Prostate gland (tissue), 2 donors: ENCODE results near the gene ACOX3. TPM values are rescaled to one million over a fixed set of nuclear protein-coding genes. Genes with fewer than 3 reads are reported as not detected.
A peak's percentile ranks its signal among the peaks of the same experiment; 100 is the strongest.

Experiments
- DNase-seq: peaks from one replicate; pipeline ENCODE4 v3.0.0-alpha.2; 2019; ENCODE audit warnings: low spot score
- H3K27ac ChIP-seq, 2 donors: fragments of 200-600 bp; sonication (generic); 2 replicates each; pipeline ENCODE4 v1.5.1; 2017 to 2019
- H3K27me3 ChIP-seq: fragments of 200-600 bp; sonication (generic); replicated peaks from 2 replicates; pipeline ENCODE4 v1.5.1; 2019; ENCODE audit not compliant: insufficient read depth
- H3K36me3 ChIP-seq, 2 donors: fragments of 200-600 bp; sonication (generic); 1 replicate in 1 of 2; 2 replicates in 1 of 2; pipeline versions ENCODE4 v1.5.1 to v1.8.1; 2017 to 2019
- H3K4me1 ChIP-seq: fragments of 200-600 bp; sonication (generic); replicated peaks from 2 replicates; pipeline ENCODE4 v1.5.1; 2019
- H3K4me3 ChIP-seq, 2 donors: fragments of 200-600 bp; sonication (generic); 2 replicates each; pipeline ENCODE4 v1.5.1; 2017 to 2019
- H3K9me3 ChIP-seq: fragments of 200-600 bp; sonication (generic); 2 replicates; pipeline ENCODE4 v1.5.1; 2017
- POLR2A ChIP-seq: fragments of 450-650 bp; IDR thresholded peaks from one replicate; pipeline ENCODE4 v1.6.1; 2016; ENCODE audit warnings: antibody characterized with exemption, mild to moderate bottlenecking
- POLR2AphosphoS5 ChIP-seq: sonication (generic); formaldehyde crosslinking; IDR thresholded peaks from one replicate; pipeline ENCODE4 v1.6.1; 2017; ENCODE audit warnings: antibody characterized with exemption
- WGBS: methylation state at CpG from one replicate; pipeline ENCODE4 v1.1.5; 2018; 5-methylcytosine and 5-hydroxymethylcytosine counted together
- intact Hi-C: fragments of 100-400 bp; cut with DNase I; formaldehyde crosslinking; loops from one replicate; pipeline ENCODE4 v1.14.2; 2022
- total RNA-seq, 2 donors: library from RNA; depleted of rRNA; stranded (reverse); fragments of >200 nt; gene quantifications; one replicate each; pipeline ENCODE4 v1.1.0, GENCODE V29; 2016
- TF ChIP-seq, protein P1 (sequence below), 4 experiments: fragments of 200-600 bp in 2 of 4; fragments of 450-650 bp in 2 of 4; sonication (generic) in 2 of 4; IDR thresholded peaks; 1 replicate in 3 of 4; 2 replicates in 1 of 4; pipeline ENCODE4 v1.5.1; 2016 to 2019; ENCODE audit warnings: antibody characterized with exemption in 4 of 4, mild to moderate bottlenecking in 2 of 4, moderate library complexity in 2 of 4

ACOX3 gene
- total RNA-seq, 2 donors from 2014 or later, result 65.7 to 75.4 TPM

DNA sequence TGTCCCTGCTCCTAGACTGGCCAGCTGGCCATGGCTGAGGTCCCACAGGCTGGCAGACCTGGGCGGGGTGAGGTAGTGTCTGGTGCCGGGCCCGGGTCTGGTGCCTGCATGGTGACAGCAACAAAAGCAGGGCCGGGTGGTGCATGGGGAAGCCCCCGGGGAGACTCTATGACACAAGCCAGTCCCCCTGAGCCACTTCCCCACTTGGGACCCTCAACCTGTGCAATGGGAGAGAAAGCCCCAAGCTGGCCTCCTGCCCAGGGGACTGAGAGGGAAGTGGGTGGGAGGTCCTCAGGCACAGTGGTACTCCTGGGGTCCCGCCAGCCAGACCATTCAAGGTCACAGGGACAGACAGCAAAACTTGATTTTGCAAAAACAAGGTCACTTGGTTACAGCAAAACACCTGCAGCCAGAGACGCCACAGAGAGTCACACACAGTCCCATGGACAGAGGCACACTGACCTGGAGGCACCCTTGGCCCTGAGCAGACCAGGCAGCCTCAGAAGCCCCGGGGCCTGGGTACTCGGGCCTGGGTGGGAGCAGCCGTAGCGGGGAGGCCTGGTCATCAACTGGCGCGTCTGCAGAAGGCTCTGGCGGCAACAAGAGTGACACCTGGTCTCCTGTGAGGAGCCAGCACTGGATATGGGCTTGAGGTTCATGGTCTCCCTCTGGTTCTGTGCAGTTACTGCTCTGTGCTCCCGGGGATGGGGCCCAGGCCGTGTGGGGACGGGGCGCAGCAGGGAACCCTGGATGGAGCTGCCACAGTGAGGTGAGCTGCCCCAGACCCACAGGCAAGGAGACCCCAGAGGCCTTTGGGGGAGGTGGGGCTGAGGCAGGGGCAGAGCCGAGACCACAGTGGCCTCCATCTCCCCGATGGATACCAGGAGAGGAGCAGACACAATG, 110.4 kb downstream of the ACOX3 start:
- Histone ChIP-seq H3K27me3 (no peaks in the 10 kb centered on the region), H3K4me1 (peaks cover 6% of the 10 kb centered on the region), H3K9me3 (no peaks in the 10 kb centered on the region), H3K4me3 (no peak overlapping the region), H3K36me3 (no peaks in the 10 kb centered on the region), H3K27ac (peak overlapping the region in 1 of 2 donors; percentile 5)
- DNase-seq, result no peak
- WGBS, result 91% methylated on average over 19 of the region's 20 CpGs
- intact Hi-C loops, result no loop called here
- TF ChIP-seq POLR2A (no peak), POLR2AphosphoS5 (no peak)
- TF ChIP-seq, protein P1, sequence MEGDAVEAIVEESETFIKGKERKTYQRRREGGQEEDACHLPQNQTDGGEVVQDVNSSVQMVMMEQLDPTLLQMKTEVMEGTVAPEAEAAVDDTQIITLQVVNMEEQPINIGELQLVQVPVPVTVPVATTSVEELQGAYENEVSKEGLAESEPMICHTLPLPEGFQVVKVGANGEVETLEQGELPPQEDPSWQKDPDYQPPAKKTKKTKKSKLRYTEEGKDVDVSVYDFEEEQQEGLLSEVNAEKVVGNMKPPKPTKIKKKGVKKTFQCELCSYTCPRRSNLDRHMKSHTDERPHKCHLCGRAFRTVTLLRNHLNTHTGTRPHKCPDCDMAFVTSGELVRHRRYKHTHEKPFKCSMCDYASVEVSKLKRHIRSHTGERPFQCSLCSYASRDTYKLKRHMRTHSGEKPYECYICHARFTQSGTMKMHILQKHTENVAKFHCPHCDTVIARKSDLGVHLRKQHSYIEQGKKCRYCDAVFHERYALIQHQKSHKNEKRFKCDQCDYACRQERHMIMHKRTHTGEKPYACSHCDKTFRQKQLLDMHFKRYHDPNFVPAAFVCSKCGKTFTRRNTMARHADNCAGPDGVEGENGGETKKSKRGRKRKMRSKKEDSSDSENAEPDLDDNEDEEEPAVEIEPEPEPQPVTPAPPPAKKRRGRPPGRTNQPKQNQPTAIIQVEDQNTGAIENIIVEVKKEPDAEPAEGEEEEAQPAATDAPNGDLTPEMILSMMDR (IDR thresholded peaks at IDR 0.05), result no peak

DNA sequence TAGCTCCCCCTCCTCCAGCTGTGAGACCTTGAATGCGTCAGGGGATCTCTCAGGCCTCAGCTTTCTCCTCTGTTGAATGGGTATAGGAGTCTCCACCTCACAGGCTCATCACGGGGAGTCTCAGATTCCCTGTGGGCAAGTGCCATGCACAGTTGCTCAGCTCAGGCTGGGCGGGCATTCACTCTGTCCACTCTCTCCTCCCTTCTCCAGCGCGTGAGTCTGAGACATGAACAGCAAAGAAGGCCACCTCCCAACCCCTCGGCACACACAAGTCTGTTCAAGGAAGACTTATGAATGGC, 111.0 kb downstream of the ACOX3 start:
- H3K9me3 ChIP-seq, result no peaks in the 10 kb centered on the region
- no peaks in the 10 kb centered on the region for H3K27me3 ChIP-seq
- WGBS, result 82% methylated on average over 6 of the region's 6 CpGs
- intact Hi-C loops, result no loop called here
- no peak for DNase-seq
- H3K4me1 ChIP-seq, result peaks cover 6% of the 10 kb centered on the region
- H3K36me3 ChIP-seq, result no peaks in the 10 kb centered on the region
- H3K27ac ChIP-seq, result no peak overlapping the region
- H3K4me3 ChIP-seq, result no peak overlapping the region
- TF ChIP-seq, protein P1 (IDR thresholded peaks at IDR 0.05), result no peak
- TF ChIP-seq POLR2AphosphoS5 (no peak), POLR2A (no peak)

DNA sequence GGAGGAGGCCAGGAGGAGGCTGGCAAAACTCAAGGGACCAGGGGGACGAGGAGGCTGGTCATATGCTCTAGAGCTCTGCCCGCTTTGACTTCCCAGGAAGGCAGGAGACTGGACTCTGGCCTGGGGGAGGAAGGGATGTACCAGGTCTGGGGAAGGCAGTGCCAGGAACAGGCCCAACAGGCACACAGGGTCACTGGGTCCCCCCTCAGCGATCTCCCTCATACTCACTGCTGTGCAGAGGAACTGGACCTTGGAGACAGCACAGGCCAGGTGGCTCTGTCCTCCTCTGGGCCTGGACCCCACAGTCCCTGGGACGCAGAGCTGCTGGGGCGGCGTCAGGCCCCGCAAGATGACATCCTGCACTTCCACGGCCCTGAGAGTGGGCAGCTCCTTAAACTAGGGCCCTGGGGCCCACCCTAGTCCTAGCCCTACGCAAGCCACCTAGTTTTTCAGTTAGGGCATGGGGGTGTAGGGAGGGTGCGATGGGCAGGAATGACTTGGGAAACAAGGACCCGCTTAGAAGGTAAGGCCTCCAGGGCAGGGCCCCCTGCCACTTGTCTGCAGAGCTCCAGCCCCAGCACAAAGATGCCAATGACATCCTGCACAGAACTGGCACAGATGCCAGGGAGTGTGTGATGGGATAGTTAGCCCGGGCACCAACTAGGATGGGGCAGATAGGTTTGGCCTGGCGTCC, 111.5 kb downstream of the ACOX3 start:
- DNase-seq, result no peak
- no peaks in the 10 kb centered on the region for H3K27me3 ChIP-seq
- WGBS, result 87% methylated on average over 13 of the region's 13 CpGs
- peaks cover 6% of the 10 kb centered on the region for H3K4me1 ChIP-seq
- H3K36me3 ChIP-seq, result no peaks in the 10 kb centered on the region
- H3K9me3 ChIP-seq, result no peaks in the 10 kb centered on the region
- no peak overlapping the region for H3K4me3 ChIP-seq
- intact Hi-C loops, result no loop called here
- TF ChIP-seq POLR2A (no peak), POLR2AphosphoS5 (no peak)
- TF ChIP-seq, protein P1 (IDR thresholded peaks at IDR 0.05), result no peak
- H3K27ac ChIP-seq, result no peak overlapping the region

DNA sequence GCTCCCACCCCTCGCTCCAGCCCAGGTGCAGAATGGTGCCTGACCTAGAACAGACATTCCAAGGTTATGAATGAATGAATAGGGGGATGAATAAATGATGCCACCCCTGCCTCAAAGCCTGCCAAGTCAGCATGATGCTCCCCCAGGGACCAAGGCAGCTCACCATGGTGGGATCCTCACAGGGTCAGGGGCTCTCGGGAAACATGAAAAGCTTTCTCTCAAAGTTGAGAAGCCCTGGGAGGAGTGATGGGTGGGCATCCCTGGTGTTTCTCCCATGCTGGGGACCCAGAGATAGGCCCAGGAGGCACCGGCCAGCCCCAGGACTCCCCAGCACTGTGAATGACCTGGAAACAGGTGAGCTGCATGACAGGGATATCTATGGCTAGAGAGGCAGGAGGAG, 112.1 kb downstream of the ACOX3 start:
- WGBS, result 100% methylated on average over 3 of the region's 3 CpGs
- Histone ChIP-seq H3K9me3 (no peaks in the 10 kb centered on the region), H3K4me3 (no peak overlapping the region), H3K4me1 (peaks cover 6% of the 10 kb centered on the region), H3K36me3 (no peaks in the 10 kb centered on the region), H3K27ac (no peak overlapping the region), H3K27me3 (no peaks in the 10 kb centered on the region)
- intact Hi-C loops, result no loop called here
- no peak for DNase-seq
- TF ChIP-seq, protein P1 (IDR thresholded peaks at IDR 0.05), result no peak
- TF ChIP-seq POLR2A (no peak), POLR2AphosphoS5 (no peak)

DNA sequence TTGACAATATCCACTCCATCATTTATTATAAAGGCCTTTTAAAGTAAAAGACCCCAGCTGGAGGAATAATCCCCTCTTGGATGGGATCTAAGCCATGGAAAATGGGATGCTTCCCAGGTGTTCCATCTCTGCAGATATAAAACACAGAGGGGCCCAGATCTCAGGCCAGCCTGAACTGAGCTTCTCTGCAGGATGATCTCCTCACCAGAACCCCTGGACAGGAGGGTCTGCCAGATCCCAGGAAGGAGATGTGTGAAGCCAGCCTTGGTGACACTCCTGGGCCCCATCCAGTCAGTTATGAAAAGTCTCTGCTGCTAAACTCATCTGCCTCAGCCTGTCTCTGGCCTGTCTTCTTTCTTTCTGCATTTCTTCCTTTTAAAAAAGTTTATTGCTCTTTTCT, 114.3 kb downstream of the ACOX3 start:
- Histone ChIP-seq H3K27ac (no peak overlapping the region), H3K4me3 (no peak overlapping the region), H3K27me3 (no peaks in the 10 kb centered on the region), H3K4me1 (peaks cover 6% of the 10 kb centered on the region), H3K36me3 (no peaks in the 10 kb centered on the region), H3K9me3 (no peaks in the 10 kb centered on the region)
- TF ChIP-seq, protein P1 (IDR thresholded peaks at IDR 0.05), result no peak
- TF ChIP-seq POLR2A, result no peak
- no peak for TF ChIP-seq POLR2AphosphoS5
- DNase-seq, result no peak
- intact Hi-C loops, result no loop called here
